Stimulated activated CD4-positive, alpha-beta T cell treated with anti-CD3 and anti-CD28 coated beads, Interleukin-15, amount 100 ng/mL, for 1 hour (primary cell): ENCODE results near the gene GUCA1A.

ENCODE experiments used
- DNase-seq, 2 donors: peaks; one replicate each; pipeline ENCODE4 v3.0.0-alpha.2; 2020; ENCODE audit warnings: low read depth in 1 of 2, low spot score in 1 of 2

GUCA1A gene

DNA sequence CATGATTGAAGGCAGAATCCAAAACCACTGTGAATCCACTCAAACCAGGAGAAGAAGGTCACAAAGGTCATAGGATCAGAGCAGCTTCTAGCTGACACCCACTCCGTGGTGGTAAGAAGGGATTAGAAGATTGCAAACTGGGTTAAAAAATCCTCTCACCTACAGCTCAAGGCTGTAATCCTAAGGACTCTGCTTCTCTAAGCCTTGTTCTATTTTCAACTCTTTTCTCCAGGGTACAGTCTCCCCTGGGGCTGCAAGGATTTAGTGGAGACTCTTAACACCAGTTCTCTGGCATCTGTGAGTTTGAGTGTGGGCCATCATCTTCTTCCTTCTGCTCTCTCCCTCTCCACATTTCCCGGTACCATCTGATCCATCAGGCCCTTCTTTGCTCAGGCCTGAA lies at the start of gene GUCA1A:
GUCA1A (plus strand) TSS at position 264 of the 400 bp plus-strand sequence. CDS start 250 bp downstream, outside the sequence.
- DNase-seq, result no peak

DNA sequence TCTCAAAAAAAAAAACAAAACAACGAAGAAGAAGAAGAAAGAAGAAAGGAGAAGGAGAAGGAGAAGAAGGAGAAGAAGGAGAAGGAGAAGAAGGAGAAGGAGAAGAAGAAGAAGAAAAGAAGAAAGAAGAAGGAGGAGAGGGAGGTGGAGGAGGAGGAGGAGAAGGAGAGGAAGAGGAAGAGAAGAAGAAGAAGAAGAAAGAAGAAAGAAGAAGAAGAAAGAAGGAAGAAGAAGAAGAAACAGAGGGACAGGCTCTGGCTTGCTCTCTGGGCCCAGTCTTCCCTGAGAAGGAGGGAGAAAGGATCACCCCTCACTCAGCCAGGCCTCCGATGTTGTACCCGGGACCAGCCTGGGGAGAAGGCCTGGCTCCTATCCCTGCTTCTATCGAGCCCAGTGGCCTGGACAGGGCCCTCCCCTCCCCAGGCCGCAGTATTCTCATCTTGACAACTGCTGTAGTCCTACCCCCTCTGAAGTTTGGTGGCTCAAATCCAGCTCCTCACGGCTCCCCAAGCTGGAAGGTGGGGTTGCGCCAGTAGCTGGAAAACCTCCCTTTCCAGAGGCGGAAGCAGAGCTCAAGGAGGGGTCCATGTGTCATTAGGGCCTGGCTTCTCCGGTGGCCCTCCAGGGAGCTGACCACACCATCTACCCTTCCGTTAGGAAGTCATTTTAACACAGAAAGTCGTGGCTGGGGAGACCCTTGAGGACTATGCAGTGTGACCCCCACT lies 49.6 kb upstream of the GUCA1A start:
- no peak for DNase-seq

DNA sequence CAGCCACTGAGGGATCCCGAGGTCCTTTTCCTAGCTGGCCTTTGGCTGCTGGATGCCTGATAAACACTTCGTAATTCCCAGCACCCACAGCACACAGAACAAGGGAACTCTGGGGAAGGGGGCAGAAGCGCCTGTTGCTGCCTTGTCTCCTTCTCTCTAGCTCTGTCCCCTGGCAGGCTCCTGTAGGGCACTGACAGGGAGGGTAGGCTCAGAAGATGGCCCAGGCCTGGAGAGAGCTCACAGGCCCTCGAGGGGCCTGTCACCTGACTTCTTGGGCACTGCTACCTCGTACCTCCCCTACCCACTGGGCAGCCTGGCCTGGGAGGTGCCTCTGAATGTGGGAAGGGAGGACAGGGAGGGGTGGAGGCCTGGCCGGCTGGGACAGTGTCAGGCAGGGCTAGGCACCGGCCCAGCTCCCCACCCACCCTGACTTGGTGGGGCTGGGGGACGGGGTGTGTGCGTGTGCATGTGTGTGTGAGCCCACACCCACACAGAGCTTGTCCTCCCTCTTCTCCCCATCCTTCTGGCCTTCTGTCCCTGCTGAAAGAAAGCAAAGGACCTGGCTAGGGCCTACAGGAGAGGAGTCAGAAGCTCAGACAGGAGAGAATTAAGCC lies 48.8 kb upstream of the GUCA1A start:
- DNase-seq, result no peak

DNA sequence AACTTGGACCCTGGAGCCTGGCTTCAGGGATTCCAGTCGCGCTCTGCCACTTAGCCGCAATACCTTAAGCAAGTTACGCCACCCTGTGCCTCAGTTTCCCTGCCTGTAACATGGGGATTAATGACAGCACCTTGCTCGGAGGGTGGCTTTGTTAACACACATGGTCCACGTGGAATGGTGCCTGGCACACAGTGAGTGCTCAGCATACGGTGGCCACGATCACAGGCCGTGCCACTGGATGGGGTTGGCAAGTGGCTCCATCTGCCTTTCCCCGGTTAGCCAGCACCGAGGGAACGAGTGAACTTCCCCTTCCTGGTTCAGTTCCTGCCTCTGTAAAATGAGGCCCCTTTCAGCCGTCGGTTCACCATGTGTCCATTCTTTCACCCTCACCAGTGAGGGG lies 47.9 kb upstream of the GUCA1A start:
- no peak for DNase-seq

DNA sequence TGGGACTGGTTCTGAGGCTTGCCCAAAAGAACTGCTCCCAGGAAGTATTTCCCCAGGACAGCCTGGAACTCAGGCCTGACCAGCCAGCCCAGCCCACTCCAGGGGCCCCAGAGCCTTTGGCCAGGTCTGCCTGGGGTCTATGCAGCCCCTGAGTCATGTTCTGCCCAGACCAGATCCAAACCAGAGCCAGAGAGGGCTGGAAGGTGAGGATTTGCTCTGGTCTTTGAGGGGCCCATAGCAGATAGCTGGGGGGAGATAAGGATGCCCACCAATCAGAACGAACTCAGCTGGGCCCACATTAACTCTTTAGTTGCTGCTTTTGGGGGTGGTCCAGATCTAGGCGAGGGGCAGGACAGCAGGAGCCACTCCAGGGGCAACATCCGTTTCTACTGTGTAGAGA lies 47.5 kb upstream of the GUCA1A start:
- DNase-seq, result no peak

DNA sequence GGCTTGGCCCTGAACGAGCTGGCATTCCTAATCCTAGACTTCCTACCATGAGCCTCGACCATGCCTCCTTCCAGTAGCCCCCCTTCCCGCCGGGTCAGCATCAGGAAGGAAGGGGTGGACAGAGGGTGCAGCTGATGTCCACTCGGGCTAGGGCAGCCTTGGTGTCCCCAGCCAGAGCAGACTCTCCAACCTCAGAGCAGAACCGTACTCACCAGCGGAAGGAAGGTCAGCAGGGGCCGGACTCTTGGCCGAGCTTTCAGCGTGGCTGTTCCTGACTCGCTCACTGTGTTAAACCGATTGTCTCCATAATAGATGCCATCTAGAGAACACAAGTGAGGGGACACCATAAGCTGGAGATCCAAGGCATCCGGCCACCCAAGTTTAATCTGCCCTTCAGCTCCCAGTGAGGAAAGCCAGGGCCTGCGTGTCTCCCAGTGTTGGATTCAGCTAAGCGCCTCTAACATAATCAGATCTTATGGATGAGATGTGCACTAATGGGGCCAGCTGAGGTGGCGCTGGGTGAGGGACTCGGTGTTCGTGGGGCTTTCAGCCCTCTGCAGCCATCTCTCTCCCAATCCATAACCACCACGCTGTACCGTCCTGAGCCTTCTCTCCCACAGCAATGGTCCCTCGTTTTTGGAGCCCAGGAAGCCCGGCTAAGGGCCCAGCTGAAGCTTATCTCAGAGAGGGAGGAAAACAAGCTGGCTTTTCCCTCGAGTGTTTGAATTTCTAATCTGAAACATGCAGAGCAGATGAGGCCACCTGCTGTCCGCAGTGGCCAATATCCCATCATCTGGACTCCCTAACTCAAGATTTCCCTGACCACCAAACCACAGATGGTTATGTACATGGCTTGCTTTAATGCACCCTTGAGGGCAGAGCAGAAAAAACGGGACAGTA lies 44.5 kb upstream of the GUCA1A start:
- DNase-seq, result no peak

DNA sequence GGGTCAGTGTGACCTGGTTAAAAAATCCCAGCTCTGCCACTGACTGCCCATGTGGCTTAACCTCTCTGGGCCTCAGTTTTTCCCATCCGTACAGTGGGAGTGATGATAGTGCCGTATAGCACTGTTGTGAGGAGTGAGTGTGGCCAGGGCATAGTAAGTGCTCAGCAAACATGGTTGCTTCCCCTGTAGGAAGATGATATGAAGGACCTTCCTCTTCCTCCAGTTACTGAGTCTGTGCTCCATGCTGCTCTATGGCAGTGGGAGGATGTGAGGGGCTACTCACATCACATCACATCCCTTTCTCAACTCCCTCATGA lies 43.8 kb upstream of the GUCA1A start:
- no peak for DNase-seq

DNA sequence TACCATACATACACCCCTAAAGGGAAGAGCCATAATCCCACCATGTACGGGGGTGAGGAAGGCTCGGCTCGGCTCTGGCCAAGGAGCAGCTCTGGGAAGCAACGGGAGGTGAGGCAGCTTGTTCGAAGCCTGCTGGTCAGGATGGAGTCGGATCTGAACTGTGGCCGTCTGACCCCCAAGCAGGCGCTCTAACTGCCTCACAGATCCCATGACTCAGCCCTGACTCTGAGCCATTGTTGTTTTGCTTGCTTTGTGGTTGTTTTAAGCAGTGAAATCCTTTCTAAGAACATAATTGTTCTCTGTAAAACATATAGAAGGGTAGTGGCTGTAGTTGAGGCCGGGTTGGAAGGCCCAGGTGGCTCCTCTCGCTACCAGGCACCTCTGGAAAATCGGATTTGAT lies 41.6 kb upstream of the GUCA1A start:
- DNase-seq, result no peak

DNA sequence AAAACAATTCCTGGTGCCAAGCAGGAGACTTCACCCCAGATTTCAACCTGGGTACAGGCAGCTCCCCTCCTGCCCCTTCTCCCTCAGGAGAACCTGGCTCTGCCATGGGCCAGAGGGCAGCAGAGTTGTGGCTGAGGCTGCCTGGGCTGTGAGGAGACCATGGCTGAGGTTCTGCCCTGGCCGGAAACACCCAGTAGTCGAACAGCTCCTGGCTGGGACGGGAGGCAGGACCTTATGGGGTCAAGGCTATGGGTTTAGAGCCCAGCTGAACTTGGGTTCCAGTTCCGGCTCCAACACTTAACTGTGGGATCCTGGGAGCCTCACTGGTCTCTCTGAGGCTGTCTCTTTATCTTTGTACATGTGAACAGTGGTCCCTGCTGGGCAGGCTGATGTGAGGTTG lies 39.2 kb upstream of the GUCA1A start:
- no peak for DNase-seq

DNA sequence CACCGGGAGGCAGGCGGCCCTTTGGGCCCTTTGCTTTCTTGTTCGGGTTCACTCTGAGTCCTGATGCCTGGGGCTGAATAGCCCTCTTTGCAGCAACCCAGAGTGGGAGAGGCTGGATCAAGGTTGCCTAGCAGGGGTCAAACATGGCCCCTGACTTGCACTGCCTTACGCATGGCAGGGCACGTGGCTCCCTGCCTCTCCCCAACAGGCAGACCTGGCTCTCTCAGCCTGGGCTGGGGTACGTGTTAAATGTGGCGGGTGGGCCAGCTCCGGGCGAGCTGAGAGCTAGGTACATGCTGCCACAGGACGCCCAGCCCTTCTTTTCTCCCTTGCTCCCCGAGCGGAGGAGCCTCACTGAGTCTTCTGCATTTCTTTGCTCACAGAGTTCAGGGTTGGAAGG lies 38.0 kb upstream of the GUCA1A start:
- no peak for DNase-seq

DNA sequence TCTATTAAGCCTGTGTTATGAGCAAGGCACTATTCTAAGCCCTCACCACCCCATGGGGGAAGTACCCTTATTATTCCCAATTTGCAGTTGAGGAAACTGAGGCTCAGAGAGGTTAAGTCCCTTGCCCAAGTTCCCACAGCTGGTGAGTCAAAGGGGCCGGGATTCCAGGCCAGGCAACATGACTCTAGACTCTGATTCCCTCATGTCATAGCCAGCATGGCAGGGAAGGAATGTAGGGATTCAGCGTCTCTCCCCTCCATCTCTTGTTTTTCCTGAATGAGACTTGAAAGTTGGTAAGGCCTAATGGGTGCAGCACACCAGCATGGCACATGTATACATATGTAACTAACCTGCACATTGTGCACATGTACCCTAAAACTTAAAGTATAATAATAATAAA lies 37.4 kb upstream of the GUCA1A start:
- DNase-seq, result no peak

DNA sequence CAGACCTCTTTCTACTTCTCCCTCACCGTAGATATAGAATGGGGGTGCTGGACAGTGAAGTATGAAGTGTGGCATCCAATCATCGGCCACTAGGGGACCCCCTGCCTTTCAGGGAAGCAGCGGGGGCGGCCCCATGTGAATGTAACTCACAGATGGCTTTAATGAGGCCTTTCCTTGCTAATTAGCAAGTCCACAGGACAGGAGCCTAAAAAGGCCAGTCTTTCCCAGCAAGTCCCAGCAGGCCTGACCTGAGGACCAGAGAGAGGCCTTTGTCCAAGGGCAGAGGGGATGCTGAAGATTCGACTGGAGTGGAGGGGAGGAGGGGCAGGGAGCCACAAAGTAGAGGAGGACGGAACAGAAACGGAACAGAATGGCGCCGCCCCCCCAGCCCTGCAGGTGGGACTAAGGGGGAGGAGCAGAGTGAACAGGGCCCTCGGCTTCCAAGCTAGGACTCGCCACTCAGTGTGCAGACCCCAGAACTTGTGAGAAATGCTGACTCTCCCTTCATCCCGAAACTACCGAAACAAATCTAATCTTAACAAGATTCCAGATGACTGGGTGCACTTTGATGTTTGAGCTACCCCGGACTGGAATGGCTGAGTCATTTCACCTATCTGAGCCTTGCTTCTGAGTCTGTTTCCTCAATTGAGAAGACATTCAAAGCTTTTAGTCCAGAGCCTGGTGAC lies 36.5 kb upstream of the GUCA1A start:
- no peak for DNase-seq

DNA sequence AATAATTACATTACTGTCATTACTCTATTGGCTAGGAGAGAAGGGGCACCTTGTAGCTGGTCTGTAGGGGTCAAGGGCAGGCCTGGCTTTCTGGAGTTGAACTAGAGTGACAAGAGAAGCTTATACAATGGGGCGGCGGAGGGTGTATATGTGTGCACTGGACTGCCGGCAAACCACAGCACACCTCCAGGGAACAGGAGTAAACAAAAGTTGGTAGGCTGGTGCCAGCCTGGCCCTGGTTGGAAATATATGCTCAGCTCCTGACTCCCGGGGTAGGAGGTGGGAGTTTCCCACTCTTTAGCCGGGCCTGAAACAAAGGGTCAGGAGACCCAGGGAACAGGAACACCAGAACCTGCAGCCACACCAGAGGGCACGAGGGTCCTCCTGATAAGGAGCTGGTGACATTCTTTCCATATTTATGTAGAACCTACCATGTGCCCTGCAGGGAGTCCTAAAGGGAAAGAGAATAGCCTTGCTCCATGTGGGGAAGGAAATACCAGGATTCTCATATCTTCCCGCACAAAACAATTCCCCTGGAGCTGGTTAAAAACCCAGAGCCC lies 35.9 kb upstream of the GUCA1A start:
- DNase-seq, result no peak

DNA sequence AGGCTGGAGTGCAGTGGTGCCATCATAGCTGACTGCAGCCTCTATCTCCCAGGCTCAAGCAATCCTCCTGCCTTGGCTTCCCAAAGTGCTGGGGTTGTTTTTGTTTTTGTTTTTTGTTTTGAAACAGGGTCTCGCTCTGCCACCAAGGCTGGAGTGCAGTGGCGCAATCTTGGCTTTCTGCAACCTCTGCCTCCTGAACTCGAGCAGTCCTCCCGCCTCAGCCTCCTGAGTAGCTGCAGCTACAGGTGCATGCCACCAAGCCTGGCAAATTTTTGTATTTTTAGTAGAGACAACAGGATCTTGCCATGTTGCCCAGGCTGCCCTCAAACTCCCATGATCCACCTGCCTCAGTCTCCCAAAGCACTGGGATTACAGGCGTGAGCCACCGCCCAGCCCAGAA lies 35.0 kb upstream of the GUCA1A start:
- DNase-seq, result no peak

DNA sequence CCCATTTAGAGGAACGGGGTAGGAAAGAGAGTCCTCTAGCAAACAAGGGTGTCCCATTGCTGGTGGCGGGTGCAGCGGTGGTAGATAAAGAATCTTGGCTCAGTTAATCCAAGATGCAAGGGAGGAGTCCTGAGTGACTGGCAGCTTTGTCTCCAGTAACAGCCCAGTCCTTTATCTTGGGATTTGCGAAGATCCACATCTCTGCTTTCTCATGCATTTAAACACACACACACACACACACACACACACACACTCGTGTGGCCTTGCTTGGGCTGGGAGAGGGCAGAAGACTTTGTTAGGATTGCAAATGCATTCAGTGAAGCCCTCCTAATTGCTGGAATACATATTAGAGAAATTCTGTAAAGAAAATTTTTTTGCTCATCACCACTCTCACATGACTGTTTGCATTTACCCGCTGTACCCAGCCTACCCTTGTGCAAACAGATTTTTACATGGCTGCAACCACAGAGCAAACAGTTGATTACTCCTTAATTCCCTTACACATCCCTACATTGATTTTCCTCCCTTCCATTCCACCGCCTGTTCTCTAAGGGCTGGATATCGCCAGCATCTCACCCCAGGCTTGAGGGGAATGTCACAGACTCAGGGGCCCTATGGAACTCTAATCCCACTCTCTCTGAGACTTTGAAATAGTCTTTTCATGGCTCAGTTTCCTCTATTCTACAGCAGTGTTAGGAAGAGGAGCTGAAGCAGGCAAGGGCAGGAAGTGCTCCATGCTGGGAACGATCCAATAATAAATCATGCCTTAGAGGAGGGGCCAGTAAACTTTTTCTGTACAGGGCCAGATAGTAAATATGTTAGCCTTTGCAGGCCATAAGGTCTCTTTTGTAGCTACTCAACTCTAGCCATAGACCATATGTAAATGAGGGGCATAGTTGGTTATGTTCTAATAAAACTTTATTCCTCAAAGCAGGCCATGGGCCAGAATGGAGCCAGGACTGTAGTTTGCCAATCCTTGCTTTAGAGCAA lies 34.2 kb upstream of the GUCA1A start:
- DNase-seq, result no peak

DNA sequence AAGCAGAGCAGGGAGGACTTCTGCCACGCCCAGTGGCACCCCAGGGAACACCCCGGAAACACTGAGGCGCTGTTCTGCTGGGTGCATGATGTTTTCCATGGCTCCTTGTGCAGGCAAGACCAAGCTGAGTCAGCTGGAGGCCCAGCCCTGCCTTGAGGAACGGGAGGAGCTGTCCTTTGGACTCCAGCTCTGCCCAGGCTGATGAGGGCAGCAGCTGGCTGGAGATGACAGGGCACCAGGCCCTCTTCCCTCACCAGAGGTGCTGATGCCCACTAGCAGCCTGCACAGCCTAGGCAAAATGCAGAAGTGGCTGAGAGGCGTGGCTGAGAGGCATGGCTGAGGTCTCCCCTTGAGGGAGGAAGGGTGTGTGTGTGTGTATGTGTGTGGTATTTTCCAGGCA lies 33.1 kb upstream of the GUCA1A start:
- DNase-seq, result no peak

DNA sequence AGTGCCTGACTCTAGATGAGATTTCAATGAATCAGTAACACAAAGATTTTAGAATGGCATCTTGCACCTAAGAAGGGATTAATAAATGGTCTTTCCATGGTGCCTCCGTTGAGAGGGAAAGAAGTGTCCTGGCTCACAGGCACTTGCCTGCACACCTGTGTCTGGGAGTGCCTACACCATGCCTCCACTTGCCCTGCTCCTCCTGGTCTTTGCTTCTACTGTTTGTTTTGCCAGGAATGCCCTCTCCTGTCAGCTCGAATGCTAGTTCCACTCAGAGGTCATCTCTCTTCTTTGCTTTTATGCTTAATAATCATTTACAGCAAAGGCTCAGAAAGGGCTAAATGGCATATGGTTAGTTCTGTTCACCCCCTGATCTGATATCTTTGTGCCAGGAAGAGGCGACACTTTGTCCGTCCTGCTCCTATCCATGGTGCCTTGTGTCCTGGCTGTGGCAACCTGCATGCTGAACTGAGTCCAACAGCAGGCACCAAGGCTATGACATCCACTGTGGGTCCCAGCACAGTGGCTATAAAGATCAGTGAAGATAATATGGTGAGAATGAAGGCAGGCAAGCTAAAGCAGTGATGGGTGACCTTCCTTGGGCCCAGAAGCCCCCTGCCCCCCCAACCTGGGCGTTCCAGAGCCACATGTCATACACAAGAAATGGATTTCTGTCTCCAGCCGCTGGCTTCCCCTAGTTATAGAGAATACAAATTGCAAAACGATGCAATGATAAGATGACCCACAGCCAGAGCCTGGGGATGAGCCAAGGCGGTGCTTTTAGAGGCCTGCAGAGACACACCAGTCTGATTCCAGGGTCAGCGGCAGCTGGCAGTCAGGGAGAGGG lies 32.2 kb upstream of the GUCA1A start:
- no peak for DNase-seq

DNA sequence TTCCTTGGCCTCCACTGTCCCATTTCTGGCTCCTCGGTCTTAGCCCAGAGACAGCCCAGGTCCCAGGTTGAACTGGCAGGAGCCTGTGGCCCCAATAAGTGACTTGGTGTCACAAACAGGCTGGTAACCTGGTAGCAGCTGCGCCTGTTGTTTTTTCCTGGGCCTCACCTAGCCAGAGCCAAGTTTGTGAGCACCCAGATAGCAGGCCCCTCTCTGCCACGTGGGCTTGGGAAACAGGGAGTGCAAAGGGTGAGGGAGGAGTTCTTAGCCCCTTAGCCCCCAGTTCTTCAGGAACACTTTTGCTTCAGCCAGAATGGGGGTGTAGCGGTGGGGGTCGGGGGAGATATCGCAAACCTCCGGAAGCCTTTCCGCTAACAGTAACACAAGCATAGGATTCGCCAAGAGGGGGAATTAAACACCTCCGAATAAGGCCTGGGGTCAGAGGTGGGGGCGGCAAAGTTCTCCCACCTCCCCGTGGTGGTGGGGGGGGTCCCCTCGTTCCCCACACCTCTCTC lies 31.5 kb upstream of the GUCA1A start:
- no peak for DNase-seq
